HepG2 (cell line): ENCODE data around the gene ADCY9. TPM values are rescaled to one million over a fixed set of nuclear protein-coding genes. Genes with fewer than 3 reads are reported as not detected.

Experiments
- CENPT ChIP-seq: sonication (generic); formaldehyde crosslinking; IDR thresholded peaks from 2 replicates; pipeline ENCODE4 v1.8.0; 2022; ENCODE audit warnings: low read depth, mild to moderate bottlenecking, moderate library complexity, missing genetic modification reagents
- CREM ChIP-seq, 2 experiments: sonication (generic) in 1 of 2; formaldehyde crosslinking in 1 of 2; IDR thresholded peaks; 2 replicates each; pipeline versions ENCODE4 v1.4.0 to v1.6.1; 2016 to 2020; ENCODE audit warnings: antibody characterized with exemption in 1 of 2, mild to moderate bottlenecking in 1 of 2, missing genetic modification reagents in 1 of 2
- ESRRA ChIP-seq: sonication (generic); formaldehyde crosslinking; IDR thresholded peaks from 2 replicates; pipeline ENCODE4 v1.5.1; 2020; ENCODE audit warnings: mild to moderate bottlenecking, low read depth, missing genetic modification reagents
- ETV5 ChIP-seq: IDR thresholded peaks from 2 replicates; pipeline ENCODE4 v1.6.1; 2018; ENCODE audit warnings: missing biosample characterization, missing genetic modification reagents, inconsistent platforms, borderline replicate concordance
- GRHL1 ChIP-seq: sonication (generic); formaldehyde crosslinking; conservative IDR thresholded peaks from 2 replicates; pipeline ENCODE4 v1.8.0; 2022; ENCODE audit warnings: missing genetic modification reagents
- GTF2F1 ChIP-seq: fragments of 150-350 bp; IDR thresholded peaks from 2 replicates; pipeline ENCODE4 v1.6.1; 2014; ENCODE audit warnings: low read length
- KMT2A ChIP-seq: sonication (generic); formaldehyde crosslinking; IDR thresholded peaks from 2 replicates; pipeline ENCODE4 v1.4.0; 2020; ENCODE audit warnings: missing genetic modification reagents
- NPAS2 ChIP-seq: sonication (generic); formaldehyde crosslinking; IDR thresholded peaks from 2 replicates; pipeline ENCODE4 v1.8.0; 2022; ENCODE audit warnings: mild to moderate bottlenecking, missing genetic modification reagents, borderline replicate concordance
- PLRG1 ChIP-seq: fragments of 450-650 bp; conservative IDR thresholded peaks from 2 replicates; pipeline ENCODE4 v1.6.1; 2016
- SKI ChIP-seq: fragments of 450-650 bp; IDR thresholded peaks from one replicate; pipeline ENCODE4 v1.6.1; 2018; ENCODE audit warnings: mild to moderate bottlenecking; ENCODE audit not compliant: partially characterized antibody
- STAT6 ChIP-seq: sonication (generic); formaldehyde crosslinking; IDR thresholded peaks from 2 replicates; pipeline ENCODE4 v1.4.0; 2020; ENCODE audit warnings: missing genetic modification reagents, mild to moderate bottlenecking, borderline replicate concordance
- TRAFD1 ChIP-seq: sonication (generic); formaldehyde crosslinking; IDR thresholded peaks from 2 replicates; pipeline ENCODE4 v1.5.1; 2020; ENCODE audit warnings: missing genetic modification reagents, mild to moderate bottlenecking, borderline replicate concordance
- ZBTB42 ChIP-seq: sonication (generic); formaldehyde crosslinking; IDR thresholded peaks from 2 replicates; pipeline ENCODE4 v1.5.0; 2020; ENCODE audit warnings: mild to moderate bottlenecking, missing genetic modification reagents
- ZBTB8A ChIP-seq: sonication (generic); formaldehyde crosslinking; IDR thresholded peaks from 2 replicates; pipeline ENCODE4 v1.4.0; 2020; ENCODE audit warnings: mild to moderate bottlenecking, low read depth, missing genetic modification reagents, borderline replicate concordance
- ZMYM2 ChIP-seq: sonication (generic); formaldehyde crosslinking; IDR thresholded peaks from 2 replicates; pipeline ENCODE4 v1.8.0; 2022; ENCODE audit warnings: mild to moderate bottlenecking, missing genetic modification reagents
- ZNF24 ChIP-seq: fragments of 450-650 bp; IDR thresholded peaks from 2 replicates; pipeline ENCODE4 v1.6.1; 2017; ENCODE audit warnings: antibody characterized with exemption, mild to moderate bottlenecking
- ZNF281 ChIP-seq: sonication (generic); formaldehyde crosslinking; IDR thresholded peaks from 2 replicates; pipeline ENCODE4 v1.4.0; 2020; ENCODE audit warnings: missing genetic modification reagents, borderline replicate concordance
- ZNF282 ChIP-seq: fragments of 450-650 bp; IDR thresholded peaks from 2 replicates; pipeline ENCODE4 v1.6.1; 2018; ENCODE audit not compliant: partially characterized antibody
- ZNF619 ChIP-seq: sonication (generic); formaldehyde crosslinking; IDR thresholded peaks from 2 replicates; pipeline ENCODE4 v1.4.0; 2020; ENCODE audit warnings: mild to moderate bottlenecking, missing genetic modification reagents
- ZNF766 ChIP-seq: sonication (generic); formaldehyde crosslinking; IDR thresholded peaks from 2 replicates; pipeline ENCODE4 v1.5.0; 2020; ENCODE audit warnings: missing genetic modification reagents, borderline replicate concordance
- polyA plus RNA-seq, 8 experiments: library from polyadenylated mRNA; depleted of rRNA in 3 of 8; stranded (reverse) in 7 of 8; unstranded in 1 of 8; fragments of >200 nt; fragmentation: Illumina TruSeq in 4 of 8; extraction: Trizol in 4 of 8; gene quantifications; 2 replicates each; pipeline versions ENCODE4 v1.2.1 to v1.2.3, GENCODE V29; 2011 to 2016; ENCODE audit warnings: low read depth in 4 of 8, missing spikeins in 1 of 8, mixed read lengths in 1 of 8; ENCODE audit not compliant: insufficient read depth in 1 of 8
- total RNA-seq, 5 experiments: library from RNA; depleted of rRNA; stranded (reverse); fragments of >200 nt; fragmentation: Illumina TruSeq; extraction: Trizol; gene quantifications; 2 replicates each; pipeline ENCODE4 v1.2.3, GENCODE V29; 2016; ENCODE audit warnings: low read depth in 1 of 5

Gene ADCY9
- total and polyA plus RNA-seq, 2 of the 13 experiments (the other 11 are each of a cell fraction or from before 2014, with no cell fraction given) = 11.2 to 13.9 TPM

- TF ChIP-seq KMT2A (CRISPR knock-in tag) (peak; percentile 85), CENPT (CRISPR knock-in tag) (no peak), ESRRA (CRISPR knock-in tag) (peak; percentile 97), TRAFD1 (CRISPR knock-in tag) (no peak), NPAS2 (CRISPR knock-in tag) (no peak), CREM (IDR thresholded peaks at IDR 0.05) (no peak), CREM (CRISPR knock-in tag; IDR thresholded peaks at IDR 0.05) (no peak), ZNF766 (no peak), ETV5 (CRISPR knock-in tag) (peak; percentile 61; the same call in 1 of the 2 replicates), GRHL1 (CRISPR knock-in tag) (no peak), ZBTB8A (CRISPR knock-in tag) (no peak), PLRG1 (no peak), GTF2F1 (no peak), ZNF24 (no peak), ZNF619 (CRISPR knock-in tag) (no peak), SKI (peak; percentile 23), ZBTB42 (CRISPR knock-in tag) (no peak), STAT6 (CRISPR knock-in tag) (no peak), ZNF281 (CRISPR knock-in tag) (peak; percentile 34; the same call in 1 of the 2 replicates), ZNF282 (no peak), ZMYM2 (CRISPR knock-in tag) (no peak)
Observed at GRCh38 chr16:4113358-4114256, 2.6 kb downstream of the ADCY9 start (continued).
